Activated CD8-positive, alpha-beta memory T cell treated with anti-CD3 and anti-CD28 coated beads, Interleukin-2, amount 50 U/mL, for 4 hours (primary cell): ENCODE measurements around the gene GFOD1.

Source experiments
- DNase-seq: peaks from one replicate; pipeline ENCODE4 v3.0.0-alpha.2; 2020

Gene GFOD1

GRCh38 chr6:13484827-13485226 is 2.6 kb downstream of the GFOD1 start:
- no peak for DNase-seq

- no peak for DNase-seq
Measured at GRCh38 chr6:13484138-13484708, 3.2 kb downstream of the GFOD1 start.

GRCh38 chr6:13480631-13481501 is 6.5 kb downstream of the GFOD1 start:
- no peak for DNase-seq

GRCh38 chr6:13479971-13480434 is 7.4 kb downstream of the GFOD1 start:
- no peak for DNase-seq

- DNase-seq, result no peak
Measured at GRCh38 chr6:13479206-13479800, 8.1 kb downstream of the GFOD1 start.

DNA sequence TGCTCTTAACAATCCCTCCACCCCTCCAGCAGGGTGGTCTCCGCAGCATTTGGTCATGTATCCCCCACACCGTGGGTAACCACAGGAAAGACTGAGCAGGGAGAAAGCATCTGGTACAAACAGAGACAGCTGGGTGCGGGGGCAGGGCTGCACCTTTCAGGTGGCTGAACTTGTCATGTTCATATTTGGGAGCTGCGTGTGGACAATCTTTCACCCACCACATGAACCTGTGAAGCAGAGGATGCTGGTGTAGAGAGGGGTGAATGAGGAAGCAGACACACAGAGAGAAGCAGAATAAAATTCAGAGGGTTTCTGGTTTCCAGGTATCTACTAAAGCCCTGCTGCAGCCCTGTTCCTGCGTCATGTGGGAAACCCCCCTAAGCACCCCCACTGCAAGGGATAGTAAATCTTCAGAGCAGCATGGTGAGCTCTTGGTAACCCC is 8.9 kb downstream of the GFOD1 start:
- DNase-seq, result peak; percentile 44

GRCh38 chr6:13474787-13475186 is 12.6 kb downstream of the GFOD1 start:
- no peak for DNase-seq

- no peak for DNase-seq
Measured at GRCh38 chr6:13474360-13474759, 13.0 kb downstream of the GFOD1 start.

DNA sequence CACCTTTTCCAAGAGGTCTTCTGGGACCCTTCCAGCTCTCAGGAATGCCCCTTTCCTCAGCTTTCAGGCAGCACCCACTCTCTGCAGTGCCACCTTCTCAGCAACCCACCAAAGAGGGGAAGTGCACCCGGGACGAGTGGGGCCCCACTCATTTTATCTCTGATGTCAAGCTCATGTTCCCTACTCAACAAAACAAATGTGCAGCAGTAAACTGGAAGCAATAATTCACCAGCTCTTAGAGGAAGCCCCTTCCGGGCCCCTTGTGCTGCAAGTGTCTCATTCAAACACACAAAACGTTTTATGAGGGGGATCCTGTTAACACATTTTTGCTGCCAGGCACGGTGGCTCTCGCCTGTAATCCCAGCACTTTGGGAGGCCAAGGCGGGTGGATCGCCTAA is 13.6 kb downstream of the GFOD1 start:
- DNase-seq, result no peak

DNA sequence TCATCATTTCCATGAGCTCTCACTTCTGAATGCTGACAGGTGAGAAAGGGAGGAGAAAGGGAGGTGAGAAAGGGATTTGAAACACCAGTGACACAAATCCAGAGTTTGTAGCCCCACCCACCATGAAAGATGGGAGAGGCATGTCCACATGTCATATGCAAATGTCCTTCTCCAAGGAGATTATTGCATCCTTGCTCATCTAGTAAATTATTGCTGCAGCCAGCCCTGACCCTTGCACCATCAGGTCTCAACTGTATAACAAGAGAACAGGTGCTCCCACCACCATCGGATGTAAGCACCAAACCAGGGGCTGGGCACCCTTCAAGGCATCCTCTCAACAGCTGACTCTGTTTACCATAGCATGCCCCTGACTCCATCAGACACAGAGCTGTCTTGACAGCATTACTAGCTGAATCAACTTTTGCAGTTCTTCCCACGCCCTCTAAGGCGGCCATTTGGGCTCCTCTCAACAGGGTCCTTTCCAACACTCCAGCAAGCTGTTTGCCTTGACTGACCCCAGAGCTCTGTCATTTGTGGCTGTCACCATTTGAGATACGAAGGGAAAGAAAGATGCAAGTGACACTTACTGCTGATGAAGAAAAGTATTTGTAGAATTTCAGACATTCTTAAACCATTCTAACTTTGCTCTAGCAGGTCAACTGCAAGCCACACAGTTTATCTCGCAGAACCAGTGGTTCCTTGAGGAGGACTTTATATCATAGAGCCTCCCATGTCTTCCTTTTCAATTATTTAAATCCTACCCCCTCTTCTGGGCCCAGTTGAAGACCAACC is 14.2 kb downstream of the GFOD1 start:
- DNase-seq, result no peak

DNA sequence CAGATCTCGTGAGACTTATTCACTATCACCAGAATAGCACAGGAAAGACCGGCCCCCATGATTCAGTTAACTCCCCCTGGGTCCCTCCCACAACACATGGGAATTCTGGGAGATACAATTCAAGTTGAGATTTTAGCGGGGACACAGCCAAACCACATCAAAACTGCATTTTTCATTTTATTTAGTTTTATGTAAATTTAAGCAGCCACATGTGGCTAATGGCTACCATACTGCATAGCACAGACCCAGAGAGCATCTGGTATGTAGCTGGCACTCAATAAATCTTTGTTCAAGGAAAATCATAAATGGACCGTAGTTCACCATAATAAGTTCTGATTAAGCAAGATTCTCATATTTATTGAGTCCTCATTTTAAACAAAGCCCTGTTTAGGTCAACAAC is 15.3 kb downstream of the GFOD1 start:
- DNase-seq, result no peak

GRCh38 chr6:13471184-13471583 is 16.2 kb downstream of the GFOD1 start:
- no peak for DNase-seq

- no peak for DNase-seq
Measured at GRCh38 chr6:13470238-13471140, 16.9 kb downstream of the GFOD1 start.

DNA sequence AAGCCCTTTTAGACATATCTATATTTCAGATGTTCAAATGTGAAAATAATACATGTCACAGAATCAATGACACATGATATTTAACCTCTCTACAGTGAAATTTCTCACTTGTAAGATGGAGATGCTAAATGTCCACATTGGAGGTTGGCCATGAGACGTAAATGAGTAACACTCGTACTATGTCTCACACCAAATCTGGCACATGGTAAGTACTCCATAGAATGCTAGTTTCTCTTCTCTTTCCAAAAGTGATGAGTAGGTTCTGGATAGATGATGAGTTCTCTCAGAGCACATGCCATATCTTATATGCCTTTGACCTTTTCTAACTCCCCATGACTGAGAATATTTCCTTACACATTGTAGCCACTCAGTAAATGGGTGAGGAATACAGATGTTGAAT is 17.7 kb downstream of the GFOD1 start:
- DNase-seq, result no peak

GRCh38 chr6:13468839-13469238 is 18.6 kb downstream of the GFOD1 start:
- no peak for DNase-seq

GRCh38 chr6:13467216-13467600 is 20.2 kb downstream of the GFOD1 start:
- DNase-seq, result no peak

- DNase-seq, result peak; percentile 44
Measured at GRCh38 chr6:13466304-13467215, 20.8 kb downstream of the GFOD1 start.

DNA sequence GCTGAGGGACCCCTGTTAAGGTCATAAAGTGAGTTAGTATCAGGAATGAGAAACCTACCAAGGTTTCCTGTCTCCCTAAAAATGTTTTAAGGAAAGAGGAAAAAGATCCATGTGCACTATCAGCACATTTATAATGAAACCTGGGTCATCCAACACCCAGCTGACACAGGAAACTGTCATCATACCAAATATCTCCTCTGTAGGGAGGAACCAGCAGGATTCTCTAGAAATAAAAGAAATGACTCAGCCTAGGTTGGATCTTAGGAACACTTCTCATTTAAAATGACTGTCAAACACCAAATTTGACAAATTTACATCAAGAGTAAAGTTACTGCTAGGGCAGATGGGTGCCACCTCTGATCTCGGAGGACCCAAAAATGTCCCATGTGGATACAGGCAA is 21.7 kb downstream of the GFOD1 start:
- DNase-seq, result no peak

- no peak for DNase-seq
Measured at GRCh38 chr6:13463941-13464340, 23.5 kb downstream of the GFOD1 start.

DNA sequence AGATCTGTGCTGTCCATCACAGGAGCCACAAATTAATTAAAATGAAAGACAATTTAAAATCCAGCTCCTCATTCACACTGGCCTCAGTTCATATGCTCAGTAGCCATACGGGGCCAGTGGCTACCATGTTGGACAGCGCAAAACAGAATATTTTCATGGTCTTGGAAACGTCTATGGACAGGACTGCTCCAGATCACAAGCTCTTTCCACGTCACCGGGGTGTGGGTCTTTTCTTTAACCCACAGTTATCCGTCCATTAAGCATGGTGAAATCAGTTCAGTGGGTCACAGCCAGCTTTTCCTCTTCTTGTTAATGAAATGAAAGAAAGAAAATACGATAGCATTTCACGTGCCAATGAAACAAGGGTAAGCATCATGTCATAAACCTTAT is 24.1 kb downstream of the GFOD1 start:
- DNase-seq, result no peak
